Gastrocnemius medialis (tissue), 4 donors: Measurements from ENCODE around the gene SMG6. TPM values are rescaled to one million over a fixed set of nuclear protein-coding genes. Genes with fewer than 3 reads are reported as not detected.
"Not testable (repeated sequence)": the region's sequence is repeated elsewhere in the genome, so short reads cannot be mapped to it uniquely, and the experiment has no call there.

Source experiments
- ATAC-seq, 2 donors: fragments of 150-250 bp; one replicate each; pipeline ENCODE4 v1.9.1; 2016
- DNase-seq, 2 donors: peaks; one replicate each; pipeline ENCODE4 v3.0.0-alpha.2; 2019
- H3K27ac ChIP-seq, 4 donors: fragments of 200-600 bp; sonication (generic); 1 replicate in 1 of 4; 2 replicates in 3 of 4; pipeline ENCODE4 v1.5.1; 2016 to 2018; ENCODE audit warnings: mild to moderate bottlenecking in 2 of 4, moderate library complexity in 1 of 4
- H3K27me3 ChIP-seq, 3 donors: fragments of 200-600 bp; sonication (generic) in 2 of 3; 1 replicate in 1 of 3; 2 replicates in 2 of 3; pipeline versions ENCODE4 v1.5.1 to v1.6.0; 2016 to 2019; ENCODE audit warnings: mild to moderate bottlenecking in 1 of 3, moderate library complexity in 1 of 3
- H3K36me3 ChIP-seq, 2 donors: fragments of 200-600 bp; sonication (generic) in 1 of 2; one replicate each; pipeline ENCODE4 v1.5.1; 2017 to 2018
- H3K4me1 ChIP-seq, 2 donors: fragments of 200-600 bp; sonication (generic) in 1 of 2; one replicate each; pipeline ENCODE4 v1.5.1; 2016 to 2017; ENCODE audit warnings: mild to moderate bottlenecking in 2 of 2
- H3K4me3 ChIP-seq, 4 donors: fragments of 200-600 bp; sonication (generic) in 3 of 4; 1 replicate in 1 of 4; 2 replicates in 3 of 4; pipeline ENCODE4 v1.5.1; 2016 to 2019; ENCODE audit warnings: mild to moderate bottlenecking in 2 of 4
- H3K9me3 ChIP-seq, 3 donors: fragments of 200-600 bp; sonication (generic) in 2 of 3; 1 replicate in 1 of 3; 2 replicates in 2 of 3; pipeline ENCODE4 v1.5.1; 2016 to 2019
- CTCF ChIP-seq, 5 experiments: fragments of 450-650 bp in 3 of 5; fragments of 200-600 bp in 2 of 5; sonication (generic) in 2 of 5; IDR thresholded peaks in 4 of 5; conservative IDR thresholded peaks in 1 of 5; 1 replicate in 4 of 5; 2 replicates in 1 of 5; pipeline ENCODE4 v1.5.1; 2016 to 2019; ENCODE audit warnings: antibody characterized with exemption in 5 of 5, mild to moderate bottlenecking in 3 of 5, moderate library complexity in 3 of 5
- POLR2A ChIP-seq, 2 donors: fragments of 450-650 bp; IDR thresholded peaks; one replicate each; pipeline ENCODE4 v1.6.1; 2017; ENCODE audit warnings: antibody characterized with exemption in 2 of 2, mild to moderate bottlenecking in 2 of 2, moderate library complexity in 2 of 2
- in situ Hi-C, 4 donors: fragments of 200-750 bp; cut with MboI; loops; one replicate each; pipeline versions ENCODE4 v1.15.0 to v1.8.0; 2017; ENCODE audit warnings: low sequenced_read_pairs in 4 of 4
- intact Hi-C: fragments of 100-400 bp; cut with DNase I; formaldehyde crosslinking; loops from one replicate; pipeline ENCODE4 v1.15.1; 2023; ENCODE audit warnings: low total_unique reads
- total RNA-seq, 4 donors: library from RNA; depleted of rRNA; stranded (reverse); fragments of >200 nt; gene quantifications; one replicate each; pipeline versions ENCODE4 v1.1.0 to v1.2.3, GENCODE V29; 2016

Gene SMG6
- total RNA-seq, 4 donors from 2014 or later, result 20.5 to 27.8 (median 23.0) TPM

- Histone ChIP-seq H3K4me1 (no peaks in the 10 kb centered on the region), H3K27ac (no peak overlapping the region), H3K36me3 (peaks cover 0 to 78% of the 10 kb centered on the region in 2 donors), H3K4me3 (no peak overlapping the region), H3K9me3 (no peaks in the 10 kb centered on the region), H3K27me3 (no peaks in the 10 kb centered on the region)
- DNase-seq (no peak), ATAC-seq (no peak)
- intact Hi-C loops, result no loop called here
- TF ChIP-seq POLR2A (IDR thresholded peaks at IDR 0.05), result no peak
- TF ChIP-seq CTCF (IDR thresholded peaks at IDR 0.05 in 4 of 5, conservative IDR thresholded peaks at IDR 0.05 in 1 of 5), result no peak
- in situ Hi-C loops, result no loop called here
These were observed 20.2 kb upstream of the SMG6 start for GRCh38 chr17:2323629-2324314.

- ATAC-seq (no peak), DNase-seq (no peak)
- TF ChIP-seq POLR2A (IDR thresholded peaks at IDR 0.05), result no peak
- TF ChIP-seq CTCF (IDR thresholded peaks at IDR 0.05 in 4 of 5, conservative IDR thresholded peaks at IDR 0.05 in 1 of 5), result no peak
- intact Hi-C loops, result no loop called here
- in situ Hi-C loops, result no loop called here
- Histone ChIP-seq H3K27me3 (no peaks in the 10 kb centered on the region), H3K27ac (no peak overlapping the region), H3K9me3 (no peaks in the 10 kb centered on the region), H3K4me1 (no peaks in the 10 kb centered on the region), H3K4me3 (no peak overlapping the region), H3K36me3 (peaks cover 0 to 57% of the 10 kb centered on the region in 2 donors)
These were observed 17.8 kb upstream of the SMG6 start for GRCh38 chr17:2321399-2321798.

DNA sequence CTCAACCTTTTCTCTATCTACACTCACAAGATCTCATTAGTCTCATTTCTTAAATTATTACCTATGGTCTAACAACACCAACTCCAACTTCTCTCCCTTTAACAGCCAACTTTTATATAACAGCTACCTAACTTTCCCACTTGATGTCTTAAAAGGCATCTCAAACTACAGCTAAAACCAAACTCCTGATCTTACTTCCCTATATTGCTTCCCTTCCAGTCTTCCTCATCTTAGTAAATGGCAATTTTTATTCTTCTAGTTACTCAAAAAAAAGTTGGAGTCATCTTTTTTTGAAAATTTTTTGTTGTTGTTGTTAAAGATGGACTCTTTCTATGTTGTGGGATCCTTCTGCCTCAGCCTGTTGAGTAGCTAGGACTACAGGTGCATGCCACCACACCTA, 15.5 kb upstream of the SMG6 start:
- in situ Hi-C loops, result no loop called here
- Histone ChIP-seq H3K27me3 (no peaks in the 10 kb centered on the region), H3K4me3 (no peak overlapping the region), H3K27ac (no peak overlapping the region), H3K4me1 (no peaks in the 10 kb centered on the region), H3K36me3 (peaks cover 0 to 33% of the 10 kb centered on the region in 2 donors), H3K9me3 (no peaks in the 10 kb centered on the region)
- DNase-seq (no peak), ATAC-seq (no peak)
- intact Hi-C loops, result no loop called here
- no peak for TF ChIP-seq POLR2A (IDR thresholded peaks at IDR 0.05)
- no peak for TF ChIP-seq CTCF (IDR thresholded peaks at IDR 0.05 in 4 of 5, conservative IDR thresholded peaks at IDR 0.05 in 1 of 5)

- in situ Hi-C loops (no loop called here), intact Hi-C loops (no loop called here)
- H3K27me3 ChIP-seq, result no peaks in the 10 kb centered on the region
- DNase-seq (no peak), ATAC-seq (no peak)
- H3K27ac ChIP-seq, result no peak overlapping the region
- no peaks in the 10 kb centered on the region for H3K4me1 ChIP-seq
- TF ChIP-seq CTCF (IDR thresholded peaks at IDR 0.05 in 4 of 5, conservative IDR thresholded peaks at IDR 0.05 in 1 of 5) (no peak), POLR2A (IDR thresholded peaks at IDR 0.05) (no peak)
- H3K36me3 ChIP-seq, result peaks cover 0 to 21% of the 10 kb centered on the region in 2 donors
- H3K4me3 ChIP-seq, result no peak overlapping the region
- no peaks in the 10 kb centered on the region for H3K9me3 ChIP-seq
These were observed 14.2 kb upstream of the SMG6 start for GRCh38 chr17:2317796-2318195.

DNA sequence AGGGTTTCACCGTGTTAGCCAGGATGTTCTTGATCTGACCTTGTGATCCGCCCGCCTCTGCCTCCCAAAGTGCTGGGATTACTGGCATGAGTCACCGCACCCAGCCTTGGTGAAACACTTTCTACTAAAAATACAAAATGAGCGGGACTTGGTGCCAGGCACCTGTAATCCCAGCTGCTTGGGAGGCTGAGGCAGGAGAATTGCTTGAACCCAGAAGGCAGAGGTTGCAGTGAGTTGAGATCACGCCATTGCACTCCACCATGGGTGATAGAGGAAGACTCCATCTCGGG, 13.3 kb upstream of the SMG6 start:
- H3K4me1 ChIP-seq, H3K27ac ChIP-seq, DNase-seq, ATAC-seq, H3K9me3 ChIP-seq, H3K4me3 ChIP-seq, in situ Hi-C loops, intact Hi-C loops, H3K27me3 ChIP-seq: not testable (repeated sequence)
- peaks cover 0 to 11% of the 10 kb centered on the region in 2 donors for H3K36me3 ChIP-seq
